H1 (cell line): ENCODE measurements around the gene PF4V1. TPM values are rescaled to one million over a fixed set of nuclear protein-coding genes. Genes with fewer than 3 reads are reported as not detected.

Experiments used
- CTCF ChIA-PET: fragments of 300-600 bp; sonication (Branson Sonifier 250); formaldehyde crosslinking; loops from one replicate; lab custom pipeline; 2021; ENCODE audit not compliant: partially characterized antibody; lab: Charles Lee
- POLR2A ChIA-PET: fragments of 300-600 bp; sonication (Branson Sonifier 250); formaldehyde crosslinking; loops from one replicate; lab custom pipeline; 2021; ENCODE audit warnings: inconsistent platforms; ENCODE audit not compliant: partially characterized antibody; lab: Charles Lee
- DNase-seq, 2 experiments: peaks; one replicate each; pipeline versions ENCODE4 v3.0.0 to v3.0.0-alpha.2; 2010 to 2022; ENCODE audit warnings: low spot score in 2 of 2, low read depth in 1 of 2, mixed read lengths in 1 of 2
- FAIRE-seq: peaks from 2 replicates; lab custom pipeline; 2011; peaks lifted over from hg19 to GRCh38; lab: Jason Lieb, UNC
- H2AFZ ChIP-seq: 2 replicates; pipeline ENCODE4 v1.8.1; 2012; ENCODE audit warnings: low read length, inconsistent platforms
- H2AK5ac ChIP-seq: 2 replicates; pipeline ENCODE4 v1.6.1; 2013; ENCODE audit warnings: low read depth, low read length
- H2BK120ac ChIP-seq: replicated peaks from 2 replicates; pipeline ENCODE3; 2013; ENCODE audit warnings: low read depth, low read length, inconsistent platforms
- H2BK12ac ChIP-seq: 2 replicates; pipeline ENCODE4 v1.6.1; 2013; ENCODE audit warnings: low read depth, low read length
- H2BK15ac ChIP-seq: 2 replicates; pipeline ENCODE4 v1.6.1; 2013; ENCODE audit warnings: low read length
- H2BK20ac ChIP-seq: 2 replicates; pipeline ENCODE4 v1.6.1; 2013; ENCODE audit warnings: low read length
- H2BK5ac ChIP-seq: 2 replicates; pipeline ENCODE4 v1.6.1; 2013; ENCODE audit warnings: low read depth, low read length
- H3K14ac ChIP-seq: 2 replicates; pipeline ENCODE4 v1.6.1; 2013; ENCODE audit warnings: inconsistent platforms; ENCODE audit not compliant: insufficient read length
- H3K18ac ChIP-seq: 2 replicates; pipeline ENCODE4 v1.6.1; 2013; ENCODE audit warnings: low read length; ENCODE audit errors: extremely low read depth
- H3K23ac ChIP-seq: 2 replicates; pipeline ENCODE4 v1.6.1; 2013; ENCODE audit warnings: inconsistent platforms; ENCODE audit not compliant: insufficient read length
- H3K23me2 ChIP-seq: 2 replicates; pipeline ENCODE4 v1.6.1; 2013; ENCODE audit warnings: low read depth, low read length
- H3K27ac ChIP-seq: 2 replicates; pipeline ENCODE4 v1.6.1; 2011; ENCODE audit warnings: low read depth, low read length, inconsistent platforms
- H3K27me3 ChIP-seq, 4 experiments: replicated peaks in 1 of 4; 1 replicate in 1 of 4; 2 replicates in 3 of 4; pipeline versions ENCODE4 v1.6.1 to v1.8.1; 2011 to 2013; ENCODE audit warnings: low read length in 3 of 4, mild to moderate bottlenecking in 3 of 4, inconsistent platforms in 2 of 4, mixed read lengths in 2 of 4, moderate library complexity in 1 of 4; ENCODE audit not compliant: control insufficient read depth in 3 of 4, insufficient read depth in 3 of 4; ENCODE audit errors: extremely low read depth in 1 of 4
- H3K36me3 ChIP-seq, 4 experiments: 2 replicates each; pipeline versions ENCODE4 v1.6.1 to v1.8.1; 2011 to 2013; ENCODE audit warnings: mild to moderate bottlenecking in 4 of 4, low read length in 3 of 4, moderate library complexity in 2 of 4, control low read depth in 1 of 4, inconsistent platforms in 1 of 4; ENCODE audit not compliant: insufficient read depth in 4 of 4, control insufficient read depth in 2 of 4
- H3K4ac ChIP-seq: replicated peaks from 2 replicates; pipeline ENCODE3; 2013; ENCODE audit warnings: low read length, low read depth, mixed read lengths, inconsistent platforms; ENCODE audit not compliant: insufficient read length
- H3K4me1 ChIP-seq, 4 experiments: replicated peaks in 1 of 4; 1 replicate in 1 of 4; 2 replicates in 3 of 4; pipeline versions ENCODE4 v1.6.1 to v1.8.1; 2011 to 2013; ENCODE audit warnings: low read length in 3 of 4, inconsistent platforms in 2 of 4, mixed read lengths in 1 of 4; ENCODE audit not compliant: insufficient read depth in 4 of 4, control insufficient read depth in 3 of 4
- H3K4me2 ChIP-seq, 2 experiments: 2 replicates each; pipeline versions ENCODE4 v1.6.1 to v1.8.1; 2011 to 2013; ENCODE audit warnings: low read depth in 2 of 2, low read length in 2 of 2, control low read depth in 1 of 2, inconsistent platforms in 1 of 2, mild to moderate bottlenecking in 1 of 2; ENCODE audit not compliant: insufficient read depth in 1 of 2
- H3K4me3 ChIP-seq, 4 experiments: fragments of 200-600, 300-600 bp in 1 of 4; sonication (generic), shearing (Covaris generic), sonication (Bioruptor Twin) in 1 of 4; 2 replicates each; pipeline versions ENCODE4 v1.5.1 to v1.8.1; 2011 to 2016; ENCODE audit warnings: low read length in 4 of 4, low read depth in 3 of 4, control low read depth in 2 of 4, inconsistent platforms in 2 of 4, mild to moderate bottlenecking in 2 of 4, mixed read lengths in 1 of 4, moderate library complexity in 1 of 4; ENCODE audit not compliant: insufficient read depth in 2 of 4; ENCODE audit errors: extremely low read depth in 1 of 4
- H3K56ac ChIP-seq: replicated peaks from 2 replicates; pipeline ENCODE3; 2013; ENCODE audit warnings: low read depth, mild to moderate bottlenecking, mixed read lengths, low read length, inconsistent platforms; ENCODE audit not compliant: insufficient read length
- H3K79me1 ChIP-seq: 2 replicates; pipeline ENCODE4 v1.6.1; 2013; ENCODE audit warnings: low read depth, low read length, control low read depth
- H3K79me2 ChIP-seq, 2 experiments: 2 replicates each; pipeline versions ENCODE4 v1.6.1 to v1.8.1; 2012 to 2013; ENCODE audit warnings: low read length in 2 of 2, mild to moderate bottlenecking in 2 of 2, inconsistent platforms in 1 of 2; ENCODE audit not compliant: insufficient read depth in 2 of 2, control insufficient read depth in 1 of 2
- H3K9ac ChIP-seq, 4 experiments: replicated peaks in 1 of 4; 1 replicate in 1 of 4; 2 replicates in 3 of 4; pipeline versions ENCODE4 v1.6.1 to v1.8.1; 2011 to 2013; ENCODE audit warnings: low read depth in 3 of 4, low read length in 3 of 4, control low read depth in 2 of 4, mild to moderate bottlenecking in 2 of 4, moderate library complexity in 2 of 4, inconsistent platforms in 1 of 4; ENCODE audit errors: extremely low read depth in 1 of 4
- H3K9me3 ChIP-seq, 2 experiments: 2 replicates each; pipeline versions ENCODE4 v1.6.1 to v1.8.1; 2012 to 2013; ENCODE audit warnings: mild to moderate bottlenecking in 2 of 2, moderate library complexity in 2 of 2, control low read depth in 1 of 2, inconsistent platforms in 1 of 2, low read depth in 1 of 2, low read length in 1 of 2, mixed read lengths in 1 of 2; ENCODE audit not compliant: insufficient read depth in 2 of 2
- H4K20me1 ChIP-seq, 2 experiments: replicated peaks in 1 of 2; 2 replicates each; pipeline versions ENCODE3 to v1.8.1; 2011 to 2013; ENCODE audit warnings: inconsistent platforms in 2 of 2, low read length in 2 of 2, mild to moderate bottlenecking in 1 of 2; ENCODE audit not compliant: insufficient read depth in 2 of 2, control insufficient read depth in 1 of 2
- H4K5ac ChIP-seq: 2 replicates; pipeline ENCODE4 v1.6.1; 2013; ENCODE audit warnings: low read length, low read depth, mixed read lengths, inconsistent platforms; ENCODE audit not compliant: insufficient read length
- H4K8ac ChIP-seq: 2 replicates; pipeline ENCODE4 v1.8.0; 2013; ENCODE audit warnings: mild to moderate bottlenecking, moderate library complexity, low read length, inconsistent platforms; ENCODE audit not compliant: insufficient read depth; ENCODE audit errors: extremely low read depth
- H4K91ac ChIP-seq: replicated peaks from 2 replicates; pipeline ENCODE3; 2013; ENCODE audit warnings: low read length, mixed read lengths, inconsistent platforms; ENCODE audit not compliant: insufficient read length
- BACH1 ChIP-seq: IDR thresholded peaks from 2 replicates; pipeline ENCODE4 v1.6.1; 2012; ENCODE audit warnings: low read length, improper control_type of control experiment
- BCL11A ChIP-seq, 2 experiments: IDR thresholded peaks; one replicate each; pipeline ENCODE4 v1.6.1; 2011; ENCODE audit warnings: low read depth in 2 of 2, low read length in 2 of 2, mild to moderate bottlenecking in 2 of 2
- GABPA ChIP-seq: IDR thresholded peaks from 2 replicates; pipeline ENCODE4 v1.6.1; 2011; ENCODE audit warnings: mild to moderate bottlenecking, low read length, moderate library complexity, borderline replicate concordance; ENCODE audit not compliant: insufficient read depth
- KDM1A ChIP-seq: fragments of 200-600, 300-600 bp; sonication (generic); IDR thresholded peaks from 2 replicates; pipeline ENCODE4 v1.7.1; 2016; ENCODE audit warnings: mild to moderate bottlenecking, low read length, borderline replicate concordance
- KDM5A ChIP-seq: fragments of 200-600 bp; IDR thresholded peaks from 2 replicates; pipeline ENCODE4 v1.7.1; 2012; ENCODE audit warnings: mild to moderate bottlenecking, low read length, inconsistent platforms, mixed read lengths
- PHF8 ChIP-seq: fragments of 200-600 bp; sonication (generic); conservative IDR thresholded peaks from 2 replicates; pipeline ENCODE4 v1.7.1; 2012; ENCODE audit warnings: low read depth, mild to moderate bottlenecking, inconsistent platforms, low read length, moderate library complexity
- SUZ12 ChIP-seq: fragments of 200-600 bp; sonication (generic); IDR thresholded peaks from 2 replicates; pipeline ENCODE4 v1.6.1; 2012; ENCODE audit warnings: mild to moderate bottlenecking, inconsistent platforms, low read length, moderate library complexity, mixed read lengths
- TEAD4 ChIP-seq: IDR thresholded peaks from 2 replicates; pipeline ENCODE4 v1.6.1; 2012; ENCODE audit warnings: low read depth, low read length, inconsistent platforms, mixed read lengths
- WGBS, 2 experiments: shearing (Covaris generic) in 1 of 2; methylation state at CpG; one replicate each; pipeline versions ENCODE4 v1.1.6 to v1.1.7; 2013 to 2015; ENCODE audit warnings: low lambda C conversion rate in 2 of 2, mixed read lengths in 2 of 2, inconsistent platforms in 1 of 2, low coverage in 1 of 2, missing lambda C conversion rate in 1 of 2; ENCODE audit not compliant: insufficient replicate concordance in 2 of 2, insufficient coverage in 1 of 2, insufficient read length in 1 of 2; ENCODE audit errors: extremely low coverage in 1 of 2, missing lambda C conversion rate in 1 of 2; 5-methylcytosine and 5-hydroxymethylcytosine counted together
- polyA plus RNA-seq, 7 experiments: library from polyadenylated mRNA; depleted of rRNA in 3 of 7; stranded (reverse) in 5 of 7; unstranded in 2 of 7; fragments of >200 nt in 5 of 7; fragments of 200-250 nt in 2 of 7; gene quantifications; 1 replicate in 5 of 7; 2 replicates in 1 of 7; 4 replicates in 1 of 7; pipeline versions ENCODE4 v1.2.1 to v1.2.3, GENCODE V29; 2011 to 2013; ENCODE audit warnings: missing spikeins in 2 of 7, mixed read lengths in 2 of 7
- total RNA-seq: library from RNA; stranded (reverse); fragmentation: NEBNext Ultra II Directional; extraction: Animal tissue kit (Norgen Biotek cat#: 25700); gene quantifications from 2 replicates; pipeline ENCODE4 v1.2.1, GENCODE V29; 2021
- TF ChIP-seq, protein P1 (sequence below): IDR thresholded peaks from 2 replicates; pipeline ENCODE4 v1.6.1; 2011; ENCODE audit warnings: low read length, improper control_type of control experiment
- TF ChIP-seq, protein P2 (sequence below): IDR thresholded peaks from 2 replicates; pipeline ENCODE4 v1.6.1; 2012; ENCODE audit warnings: inconsistent platforms

PF4V1 gene
- total and polyA plus RNA-seq, 2 of the 8 experiments (the other 6 are each of a cell fraction or from before 2014, with no cell fraction given), result not detected

DNA sequence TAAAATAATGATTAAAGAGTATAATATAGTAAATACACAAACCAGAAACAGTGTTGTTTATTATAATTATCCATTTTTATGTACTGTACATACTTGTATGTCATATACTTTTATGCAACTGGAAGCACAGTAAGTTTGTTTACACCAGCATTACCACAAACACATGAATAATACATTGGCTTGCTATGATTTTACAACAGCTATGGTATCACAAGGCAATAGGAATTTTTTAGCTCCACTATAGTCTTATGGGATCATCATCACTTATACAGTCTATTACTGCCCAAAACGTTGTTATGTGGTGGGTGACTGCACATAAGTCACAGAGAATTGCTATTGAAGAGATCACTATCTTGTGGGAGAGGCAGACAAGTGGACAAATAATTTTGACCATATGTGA lies 1.8 kb upstream of the PF4V1 start:
- Histone ChIP-seq H3K23ac (no peak overlapping the region), H3K14ac (no peak overlapping the region), H2BK15ac (no peak overlapping the region), H3K4me3 (no peak overlapping the region), H3K4me1 (0 out of 7 replicates have a peak, but pooled peaks cover 0 to 3% (median 0%) of the 10 kb centered on the region in 4 experiments), H3K4me2 (no peak overlapping the region), H2BK20ac (no peak overlapping the region), H3K9me3 (no peaks in the 10 kb centered on the region), H2BK5ac (no peak overlapping the region), H4K20me1 (no peaks in the 10 kb centered on the region), H3K79me1 (no peaks in the 10 kb centered on the region), H2AFZ (no peak overlapping the region), H3K27me3 (no peaks in the 10 kb centered on the region), H4K91ac (no peak overlapping the region), H3K23me2 (no peaks in the 10 kb centered on the region; the same call in 1 of the 2 replicates), H2BK12ac (no peak overlapping the region), H3K4ac (no peak overlapping the region), H2AK5ac (no peak overlapping the region), H3K9ac (no peak overlapping the region), H3K36me3 (no peaks in the 10 kb centered on the region), H3K18ac (no peak overlapping the region), H3K56ac (no peak overlapping the region), H2BK120ac (no peak overlapping the region), H4K8ac (no peak overlapping the region)
- CTCF ChIA-PET, result interaction anchor here (1.6 to 5.0 kb wide), 3 partner anchors 9 to 49 kb away, joined by 5 to 40 read pairs (median 7); no protein-coding TSS in a partner anchor
- POLR2A ChIA-PET, result no interaction called here
- WGBS, 2 experiments, result 82% methylated on average over 1 of the region's 1 CpG; no CpG with 5 or more reads in 1 of the 2 experiments
- DNase-seq (no peak), FAIRE-seq (no peak)
- TF ChIP-seq TEAD4 (no peak), BCL11A (IDR thresholded peaks at IDR 0.05; ENCODE audit: low read depth in 2 of 2, low read length in 2 of 2) (no peak), GABPA (no peak), PHF8 (no peak), KDM1A (no peak), KDM5A (no peak), SUZ12 (no peak), BACH1 (no peak)
- TF ChIP-seq, protein P1, sequence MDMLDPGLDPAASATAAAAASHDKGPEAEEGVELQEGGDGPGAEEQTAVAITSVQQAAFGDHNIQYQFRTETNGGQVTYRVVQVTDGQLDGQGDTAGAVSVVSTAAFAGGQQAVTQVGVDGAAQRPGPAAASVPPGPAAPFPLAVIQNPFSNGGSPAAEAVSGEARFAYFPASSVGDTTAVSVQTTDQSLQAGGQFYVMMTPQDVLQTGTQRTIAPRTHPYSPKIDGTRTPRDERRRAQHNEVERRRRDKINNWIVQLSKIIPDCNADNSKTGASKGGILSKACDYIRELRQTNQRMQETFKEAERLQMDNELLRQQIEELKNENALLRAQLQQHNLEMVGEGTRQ, result no peak
- TF ChIP-seq, protein P2, sequence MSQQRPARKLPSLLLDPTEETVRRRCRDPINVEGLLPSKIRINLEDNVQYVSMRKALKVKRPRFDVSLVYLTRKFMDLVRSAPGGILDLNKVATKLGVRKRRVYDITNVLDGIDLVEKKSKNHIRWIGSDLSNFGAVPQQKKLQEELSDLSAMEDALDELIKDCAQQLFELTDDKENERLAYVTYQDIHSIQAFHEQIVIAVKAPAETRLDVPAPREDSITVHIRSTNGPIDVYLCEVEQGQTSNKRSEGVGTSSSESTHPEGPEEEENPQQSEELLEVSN, result no peak
- TF ChIP-seq, all 59 proteins: peak for 0
- Histone ChIP-seq H3K27ac (no peak overlapping the region), H4K5ac (no peak overlapping the region), H3K79me2 (no peaks in the 10 kb centered on the region)
